NCI-H2107 treated with DMSO at 0.1 percent for 48 hours (cell line): ENCODE results near the gene NOTCH1.
A peak's percentile ranks its signal among the peaks of the same experiment; 100 is the strongest.
"Not testable (repeated sequence)": the region's sequence is repeated elsewhere in the genome, so short reads cannot be mapped to it uniquely, and the experiment has no call there.

Experiments
- DNase-seq: peaks from one replicate; lab custom pipeline; 2025; ENCODE audit not compliant: unreplicated experiment; lab: John Stamatoyannopoulos, UW

The NOTCH1 gene

DNA sequence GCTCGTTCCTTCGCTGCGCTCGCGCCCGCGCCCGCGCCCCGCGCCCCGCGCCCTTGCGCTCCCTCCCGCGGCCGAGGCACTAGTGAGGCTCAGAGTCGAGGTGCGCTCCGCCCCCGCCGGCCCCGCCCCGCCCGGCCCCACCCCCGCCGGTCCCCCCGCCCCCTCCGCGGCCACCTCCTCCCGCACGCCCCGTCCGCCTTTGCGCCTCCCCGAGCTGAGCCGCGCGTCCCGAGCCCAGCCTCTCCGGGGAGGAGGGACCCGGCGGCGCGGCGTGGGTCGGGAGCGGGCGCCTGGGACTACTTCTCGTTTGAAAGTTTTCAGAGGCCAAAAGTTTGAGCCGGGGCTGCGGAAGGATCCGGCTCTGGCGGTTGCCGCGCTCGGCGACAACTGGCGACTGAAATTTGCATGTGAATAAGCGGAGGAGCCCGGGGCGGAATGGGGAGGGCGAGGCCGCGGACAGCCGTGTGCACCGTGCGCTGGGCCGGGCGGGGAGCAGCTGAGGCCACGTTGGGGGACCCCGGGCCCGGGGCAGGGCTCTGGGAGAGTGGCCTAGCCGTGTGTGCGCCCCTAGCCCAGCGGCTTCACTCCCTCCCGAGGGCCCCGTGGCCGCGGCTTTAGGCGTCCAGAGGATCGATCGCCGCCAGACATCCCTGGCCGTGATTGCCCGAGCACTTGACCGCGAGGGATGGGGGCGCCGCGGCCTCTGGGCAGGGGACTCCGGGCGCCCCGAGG is at the start of gene NOTCH1:
NOTCH1 (minus strand) TSS at position 84 of the 732 bp plus-strand sequence. CDS start 262 bp downstream, outside the sequence.
- no peak for DNase-seq

DNA sequence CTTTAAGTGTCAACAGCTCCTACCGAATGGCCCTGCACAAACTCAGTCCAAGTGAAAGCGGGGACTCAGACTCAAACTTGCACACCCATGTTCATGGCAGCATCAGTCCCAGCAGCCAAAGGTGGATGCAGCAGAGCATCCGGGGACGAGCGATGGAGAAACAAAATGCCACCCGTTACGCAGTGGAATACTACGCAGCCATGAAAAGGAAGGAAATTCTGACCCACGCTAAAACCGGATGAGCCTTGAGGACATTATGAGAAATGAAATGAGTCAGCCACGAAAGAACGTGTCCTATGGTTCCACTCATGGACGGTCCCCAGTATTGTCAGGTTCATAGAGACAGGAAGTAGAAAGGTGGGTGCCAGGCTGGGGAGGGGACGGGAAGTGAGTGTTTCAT is 48.6 kb upstream of the NOTCH1 start:
- DNase-seq: no peak

DNA sequence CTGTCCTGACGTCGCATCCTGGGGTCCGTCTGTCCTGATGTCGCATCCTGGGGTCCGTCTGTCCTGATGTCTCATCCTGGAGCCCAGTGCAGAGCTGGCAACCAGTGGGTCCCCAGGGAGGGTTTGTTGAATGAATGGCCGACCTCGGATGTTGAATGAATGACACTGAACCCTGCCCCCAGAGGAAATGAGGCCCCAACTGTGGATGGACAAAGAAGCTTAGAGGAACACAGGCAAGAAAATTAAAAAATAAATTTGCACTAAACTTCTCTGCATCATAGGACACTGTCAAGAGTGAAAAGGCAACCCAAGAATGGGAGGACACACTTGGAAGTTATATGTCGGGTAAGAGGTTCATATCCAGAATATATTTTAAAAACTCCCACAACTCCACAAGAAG is 47.7 kb upstream of the NOTCH1 start:
- no peak for DNase-seq

DNA sequence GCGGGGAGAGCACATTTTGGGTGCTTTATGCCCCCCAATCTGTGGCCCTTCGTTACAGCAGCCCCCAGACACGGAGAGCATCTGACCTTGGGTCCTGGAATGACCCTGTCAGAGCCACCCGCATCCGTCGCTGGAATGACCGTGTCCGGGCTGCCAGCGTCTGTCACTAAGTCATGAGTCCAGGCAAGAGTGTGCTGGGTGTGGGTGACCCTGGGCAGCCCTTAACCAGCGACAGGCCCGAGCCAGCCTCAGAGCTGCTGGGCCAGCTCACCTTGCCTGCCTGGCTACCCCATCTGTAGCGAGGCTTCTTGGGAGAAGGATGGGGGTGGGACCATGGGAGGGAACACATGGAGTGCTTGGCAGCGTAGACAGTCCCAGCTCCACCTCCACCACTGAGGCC is 46.8 kb upstream of the NOTCH1 start:
- no peak for DNase-seq

DNA sequence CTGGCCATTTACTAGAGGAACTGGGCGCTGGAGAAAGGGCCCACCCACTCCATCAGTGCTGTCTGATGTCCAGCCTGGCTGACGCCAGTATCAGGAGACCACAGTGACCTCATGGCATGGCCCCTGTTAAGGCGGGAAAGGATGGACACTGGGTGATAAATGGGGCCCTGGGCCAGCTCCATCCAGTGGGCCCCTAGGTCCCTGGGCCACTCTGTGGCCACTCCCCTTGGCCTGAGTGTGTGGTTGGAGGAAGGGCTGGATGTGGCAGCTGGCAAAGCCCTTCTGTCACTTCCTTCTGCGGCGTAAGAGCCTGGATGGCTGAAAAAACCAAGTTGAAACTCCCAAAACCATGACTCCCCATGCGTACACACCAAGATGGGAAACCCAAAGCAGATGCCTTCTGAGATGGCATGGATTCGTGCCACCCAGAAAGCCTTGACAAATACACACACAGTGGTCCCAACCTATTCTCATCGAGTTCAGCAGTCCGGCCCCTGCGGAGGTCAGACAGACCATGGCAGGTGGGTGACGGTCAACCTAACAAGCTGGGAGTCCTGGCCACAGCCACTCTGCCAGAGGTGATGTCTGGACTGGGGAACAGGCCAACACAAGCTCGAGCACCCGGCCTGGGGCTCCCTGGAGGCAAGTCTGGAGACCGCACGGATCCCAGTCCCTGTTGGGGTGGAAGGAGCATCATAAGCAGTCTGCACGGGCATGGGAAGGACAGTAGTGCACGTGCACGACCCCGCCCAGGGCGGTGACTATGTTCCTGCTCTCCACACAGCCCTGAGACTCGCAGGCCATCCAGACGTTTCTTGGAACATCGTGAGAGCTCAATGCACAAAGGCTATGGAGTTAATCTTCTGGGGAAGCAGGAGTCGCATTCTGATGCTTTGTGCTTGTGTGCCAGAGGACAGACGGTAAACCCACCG is 45.2 kb upstream of the NOTCH1 start:
- no peak for DNase-seq

DNA sequence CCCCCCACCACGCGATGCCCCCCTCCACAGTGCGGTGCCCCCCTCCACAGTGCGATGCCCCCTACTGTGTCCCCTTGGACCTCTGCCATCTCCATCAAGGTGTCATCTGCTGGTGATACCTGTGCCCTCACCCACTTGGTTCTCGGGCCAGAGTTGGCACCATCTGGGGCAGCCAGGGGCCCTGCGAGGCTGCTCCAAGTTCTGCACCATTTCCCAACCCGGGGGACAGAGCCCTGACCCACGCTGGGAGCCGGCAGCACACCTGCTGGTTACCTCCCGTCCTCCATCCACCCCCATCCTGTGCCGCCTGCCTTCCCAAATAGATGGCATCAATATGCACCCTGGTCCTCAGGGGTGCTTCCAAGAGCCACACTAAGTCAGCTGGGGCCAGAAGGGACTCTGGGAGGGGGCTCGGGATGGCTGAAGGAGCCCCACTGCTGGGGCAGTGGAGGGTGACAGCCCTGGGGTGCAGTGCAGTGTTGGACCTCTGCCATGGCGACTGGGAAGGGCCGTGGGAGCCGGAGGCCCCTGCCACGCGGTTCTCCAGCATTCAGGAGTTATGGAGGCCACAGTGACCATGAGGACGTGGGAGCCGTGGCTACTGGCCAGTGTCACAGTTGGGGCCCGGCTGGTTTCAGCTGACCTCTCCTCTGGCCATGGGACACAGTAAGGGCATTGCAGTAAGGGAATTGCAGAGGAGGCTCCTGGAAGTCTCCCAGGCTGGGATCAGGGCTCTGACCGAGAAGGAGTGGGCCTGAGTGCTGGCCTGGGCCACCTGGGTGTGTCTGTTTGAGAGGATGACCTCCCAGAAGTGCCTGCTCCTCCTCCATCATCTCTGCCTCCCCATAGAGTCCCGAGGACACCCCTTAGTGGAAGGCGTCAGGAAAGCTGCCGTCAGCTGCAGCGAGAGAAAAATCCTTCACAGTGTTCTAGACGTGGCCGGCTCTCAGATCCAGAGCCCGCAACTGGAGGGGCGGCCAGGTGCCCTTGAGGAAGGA is 44.2 kb upstream of the NOTCH1 start:
- DNase-seq: no peak

DNA sequence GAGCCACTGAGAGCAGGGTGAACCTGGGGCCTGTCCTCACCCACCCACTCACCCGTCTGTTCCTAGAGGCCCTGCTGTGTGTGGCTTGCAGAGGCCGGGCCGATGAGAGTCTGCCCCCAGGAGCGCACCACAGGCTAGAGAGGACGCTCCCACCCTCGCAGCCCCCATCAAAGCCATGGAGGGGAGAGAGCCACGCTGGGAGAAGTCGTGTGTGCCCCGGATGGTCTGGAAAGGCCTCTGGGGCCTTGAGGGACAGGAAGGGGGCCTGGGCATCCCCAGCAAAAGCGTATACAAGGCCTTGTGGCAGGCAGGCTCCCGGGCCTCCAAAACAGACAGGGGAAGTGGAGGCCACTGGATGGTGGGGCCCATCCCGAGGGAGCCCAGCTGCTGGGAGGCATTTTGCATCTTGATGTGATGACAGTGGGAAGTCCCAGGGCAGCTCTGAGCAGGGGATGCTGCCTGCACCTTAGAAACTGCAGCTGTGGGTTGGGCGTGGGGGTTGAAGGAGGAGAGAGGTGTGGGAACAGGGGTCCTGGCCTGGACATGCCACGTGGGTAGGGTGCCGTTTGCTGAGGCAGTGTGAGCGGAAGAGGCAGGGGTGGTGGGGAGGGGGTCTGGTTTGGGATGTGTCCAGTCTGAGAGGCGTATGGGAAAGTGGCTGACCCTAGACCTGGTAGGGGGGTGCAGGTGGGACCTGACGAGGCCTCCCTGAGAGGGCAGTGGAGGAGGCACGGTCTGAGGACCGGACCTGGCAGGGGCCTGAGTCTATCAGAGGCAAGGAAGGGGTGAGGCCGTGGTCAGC is 43.0 kb upstream of the NOTCH1 start:
- no peak for DNase-seq

DNA sequence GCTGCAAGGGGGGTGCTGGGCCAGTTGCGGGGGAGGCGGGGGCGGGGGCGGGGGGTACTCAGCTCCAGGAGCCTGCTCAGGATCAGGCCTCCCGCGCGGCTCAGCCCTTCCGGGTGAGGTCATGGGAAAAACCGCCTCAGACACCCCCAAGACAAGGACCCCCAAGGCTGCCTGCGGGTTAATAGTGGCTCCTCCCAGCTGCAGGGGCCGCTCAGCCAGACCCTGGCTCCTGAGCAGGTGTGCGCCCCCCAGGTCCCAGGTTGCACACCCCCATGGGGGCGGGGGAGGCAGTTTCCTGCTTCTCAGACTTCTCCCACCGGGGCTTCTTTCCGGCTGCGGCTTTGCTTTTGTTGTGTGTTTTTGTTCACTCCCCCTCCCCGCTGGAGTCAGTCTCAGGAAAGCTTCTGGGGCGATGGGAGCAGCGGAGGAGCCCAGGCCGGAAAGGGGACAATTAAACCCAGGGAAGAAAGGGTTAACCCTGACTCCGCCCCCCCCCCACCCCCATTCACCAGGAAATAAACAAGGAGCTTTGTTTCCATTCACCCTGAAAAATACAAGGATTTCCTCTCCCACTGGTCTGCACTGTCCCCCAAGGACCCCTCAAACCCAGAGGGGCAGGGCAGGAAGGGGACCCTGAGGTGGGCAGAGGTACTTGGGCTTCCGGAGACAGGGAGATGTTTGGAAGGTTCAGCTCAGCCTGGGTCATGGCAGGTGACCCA is 42.3 kb upstream of the NOTCH1 start:
- peak; percentile 38 for DNase-seq

DNA sequence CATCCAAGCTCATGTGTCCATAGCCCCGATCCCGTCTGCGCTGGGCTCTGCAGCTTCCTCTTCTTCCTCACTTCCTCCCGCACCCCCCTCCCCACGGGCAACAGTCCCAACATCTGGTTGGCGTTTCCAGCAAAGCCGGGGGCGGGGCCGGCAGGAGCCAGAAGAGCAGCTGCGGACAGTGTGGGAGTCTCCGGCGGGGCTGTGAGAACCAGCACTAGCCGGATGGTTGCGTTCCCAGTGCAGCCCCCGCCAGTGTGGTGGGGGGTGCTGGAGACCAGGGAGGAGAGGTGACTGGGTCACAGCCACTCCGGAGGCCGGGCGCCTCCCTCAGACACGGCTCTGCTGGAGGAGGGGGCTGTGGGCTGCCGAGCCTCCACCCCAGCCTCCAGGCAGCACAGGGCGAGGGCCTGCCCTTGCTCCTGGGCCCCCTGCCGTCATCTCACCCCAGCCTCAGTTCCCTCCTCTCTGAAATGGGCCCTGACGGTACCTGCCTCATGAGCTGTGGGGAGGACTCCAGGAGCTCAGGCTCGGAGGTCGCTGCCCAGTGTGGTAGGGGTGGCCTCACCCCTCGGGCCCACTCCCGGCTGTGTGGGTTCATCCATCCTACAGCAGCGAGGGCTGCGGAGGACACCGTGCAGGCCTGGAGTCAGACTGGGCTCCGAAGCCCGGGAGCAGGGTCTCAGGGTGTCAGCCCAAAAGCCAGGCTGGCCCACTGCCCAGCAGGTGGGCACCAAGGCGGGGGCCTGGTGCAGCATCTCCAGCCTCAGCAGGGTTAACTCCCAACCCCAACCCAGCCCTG is 41.5 kb upstream of the NOTCH1 start:
- DNase-seq: no peak

DNA sequence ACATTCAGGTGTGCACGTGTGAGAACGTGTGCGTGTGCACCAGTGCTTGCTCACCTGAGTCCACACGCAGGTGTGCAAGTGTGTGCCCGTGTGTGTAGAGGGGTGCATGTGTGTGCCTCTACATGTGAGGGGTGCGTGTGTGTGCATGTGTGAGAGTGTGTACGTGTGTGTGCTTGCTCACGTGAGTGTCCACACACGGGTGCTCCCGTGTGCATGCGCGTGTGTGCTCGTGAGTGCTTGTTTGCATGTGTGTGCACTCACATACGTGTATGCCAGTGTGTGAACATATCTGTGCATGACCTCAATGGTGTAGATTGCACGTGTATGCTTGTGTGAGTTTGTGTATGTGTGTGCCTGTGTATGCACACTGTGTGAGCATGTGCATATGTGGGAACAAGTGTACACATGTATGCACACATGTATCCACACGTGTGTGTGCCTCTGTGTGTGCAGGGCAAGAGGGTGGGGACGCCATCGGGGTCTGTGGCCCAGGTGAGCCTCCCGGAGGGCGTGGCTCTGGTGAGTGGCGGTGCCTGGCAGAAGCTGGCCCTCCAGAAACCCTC is 40.6 kb upstream of the NOTCH1 start:
- no peak for DNase-seq

DNA sequence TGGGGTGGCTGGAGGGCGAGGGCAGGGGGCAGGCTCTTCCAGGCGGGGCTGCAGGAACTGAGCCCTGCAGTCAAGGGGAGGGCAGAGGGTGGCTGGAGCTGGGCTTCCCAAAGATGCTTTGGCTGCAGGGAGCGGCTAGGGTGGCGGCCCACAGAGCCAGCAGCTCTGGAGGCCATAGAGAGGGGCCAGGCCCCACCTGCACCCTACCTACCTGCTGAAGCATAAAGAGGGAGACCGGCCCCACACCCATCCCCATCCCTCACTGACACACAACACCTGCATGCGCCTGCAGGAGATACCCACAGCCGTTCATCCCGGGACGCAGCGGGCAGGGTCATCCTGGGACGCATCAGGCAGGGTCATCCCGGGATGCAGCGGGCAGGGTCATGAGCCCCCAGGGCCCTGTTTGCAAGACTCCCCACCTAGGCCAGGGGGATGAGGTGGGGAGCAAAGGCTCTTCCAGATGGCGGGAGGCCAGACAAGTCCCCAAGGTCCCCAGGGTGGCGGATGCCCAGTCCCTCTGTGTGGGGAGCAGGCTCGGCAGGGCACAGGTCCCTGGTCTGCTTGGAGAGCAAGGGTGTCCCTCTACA is 39.8 kb upstream of the NOTCH1 start:
- no peak for DNase-seq

DNA sequence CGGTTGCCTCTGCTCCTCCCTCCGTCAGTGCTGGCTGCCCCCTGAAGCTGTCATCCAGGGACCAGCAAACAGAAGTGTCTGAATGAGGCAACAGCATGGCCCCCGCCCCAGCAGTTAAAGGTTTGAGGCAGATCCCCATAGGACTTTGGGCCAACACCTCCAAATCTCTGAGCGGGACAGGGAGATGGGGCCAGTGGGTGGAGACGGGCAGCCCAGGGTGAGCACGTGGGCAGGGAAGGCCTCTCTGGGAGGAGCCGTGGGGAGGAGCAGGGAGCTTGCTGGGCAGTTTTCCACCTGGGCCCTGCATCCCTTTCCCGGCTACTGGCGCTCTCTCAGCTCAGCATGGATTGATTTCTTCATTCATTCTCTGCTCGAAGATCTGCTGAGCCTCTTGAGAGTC is 39.1 kb upstream of the NOTCH1 start:
- no peak for DNase-seq

DNA sequence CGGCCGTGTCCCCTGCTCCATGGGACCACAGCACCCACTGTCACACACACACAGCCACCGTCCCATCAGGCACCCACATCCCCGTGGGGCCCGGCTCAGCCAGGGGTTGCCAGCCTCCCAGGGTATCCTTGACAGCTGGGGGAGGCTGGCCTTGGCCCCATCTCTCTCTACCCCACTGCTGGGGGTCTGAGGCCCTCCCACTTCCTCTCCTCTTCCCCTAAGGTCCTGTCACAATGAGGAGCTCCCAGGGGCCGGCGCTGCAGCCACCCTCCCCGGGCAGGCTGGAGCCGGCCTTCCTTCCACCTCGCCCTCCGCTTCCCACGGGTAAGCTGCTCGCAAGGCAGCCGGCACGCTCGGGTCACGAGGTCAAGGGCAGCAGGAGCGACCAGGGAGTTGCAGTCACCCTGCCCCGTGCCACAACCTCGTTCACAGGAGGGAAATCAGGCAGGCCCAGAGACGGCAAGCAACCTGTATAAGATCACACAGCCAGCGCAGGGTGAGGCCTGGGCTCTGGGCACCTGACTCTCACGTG is 38.6 kb upstream of the NOTCH1 start:
- no peak for DNase-seq

DNA sequence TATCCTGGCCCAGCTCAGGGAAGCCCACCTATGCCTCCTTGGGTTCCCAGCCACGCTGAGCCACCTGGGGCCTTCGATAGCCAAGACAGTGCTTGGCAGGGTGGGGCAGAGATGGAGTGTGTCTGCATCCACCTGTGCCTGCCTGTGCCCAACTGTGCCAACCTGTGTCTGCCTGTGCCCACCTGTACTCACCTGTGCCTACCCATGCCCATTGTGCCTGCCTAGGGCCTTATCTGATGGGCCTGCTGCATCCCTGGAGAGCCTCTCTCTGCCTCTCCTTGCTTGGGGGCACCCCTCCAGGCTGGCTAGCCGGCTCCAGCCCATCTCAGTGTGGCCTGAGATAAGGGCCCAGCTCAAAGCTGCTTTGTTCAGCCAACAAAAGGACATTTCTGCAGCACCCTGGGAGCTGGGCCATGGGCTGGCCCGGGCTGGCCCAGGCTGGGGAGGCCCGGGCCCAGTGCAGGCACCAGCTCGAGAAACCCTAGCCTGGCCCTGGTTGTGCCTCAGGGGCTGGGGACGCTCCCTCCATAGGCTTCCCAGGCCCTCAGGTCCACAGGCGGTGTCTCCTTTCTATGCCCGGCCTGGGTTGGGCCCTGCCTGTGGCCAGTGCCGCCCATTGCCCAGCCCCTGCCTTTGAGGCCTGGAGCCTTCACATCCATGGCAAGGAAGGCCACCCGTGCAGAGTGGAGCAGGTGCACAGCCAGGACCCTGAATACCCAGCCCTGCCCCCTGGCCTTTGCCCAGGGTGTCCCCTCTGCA is 37.3 kb upstream of the NOTCH1 start:
- no peak for DNase-seq

DNA sequence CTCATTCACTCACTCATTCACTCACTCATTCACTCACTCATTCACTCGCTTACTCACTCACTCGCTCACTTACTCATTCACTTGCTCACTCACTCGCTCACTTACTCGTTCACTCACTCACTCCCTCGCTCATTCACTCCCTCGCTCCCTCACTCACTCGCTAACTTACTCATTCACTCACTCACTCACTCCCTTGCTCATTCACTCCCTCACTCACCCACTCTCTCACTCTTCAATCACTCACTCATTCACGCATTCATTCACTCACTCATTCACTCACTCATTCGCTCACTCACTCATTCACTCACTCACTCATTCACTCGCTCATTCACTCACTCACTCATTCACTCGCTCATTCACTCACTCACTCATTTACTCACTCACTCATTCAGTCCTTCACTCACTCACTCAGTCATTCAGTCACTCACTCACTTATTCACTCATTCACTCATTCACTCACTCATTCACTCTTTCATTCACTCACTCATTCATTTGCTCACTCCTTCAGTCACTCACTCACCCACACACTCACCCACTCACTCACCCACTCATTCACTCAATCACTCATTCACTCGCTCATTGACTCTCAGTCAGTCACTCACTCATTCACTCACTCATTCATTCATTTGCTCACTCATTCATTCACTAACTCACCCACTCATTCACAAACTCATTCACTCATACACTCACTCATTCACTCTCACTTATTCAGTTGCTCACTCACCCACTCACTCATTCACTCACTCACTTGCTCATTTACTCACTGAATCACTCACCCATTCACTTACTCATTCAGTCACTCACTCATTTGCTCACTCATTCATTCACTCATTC is 36.0 kb upstream of the NOTCH1 start:
- DNase-seq: no peak

DNA sequence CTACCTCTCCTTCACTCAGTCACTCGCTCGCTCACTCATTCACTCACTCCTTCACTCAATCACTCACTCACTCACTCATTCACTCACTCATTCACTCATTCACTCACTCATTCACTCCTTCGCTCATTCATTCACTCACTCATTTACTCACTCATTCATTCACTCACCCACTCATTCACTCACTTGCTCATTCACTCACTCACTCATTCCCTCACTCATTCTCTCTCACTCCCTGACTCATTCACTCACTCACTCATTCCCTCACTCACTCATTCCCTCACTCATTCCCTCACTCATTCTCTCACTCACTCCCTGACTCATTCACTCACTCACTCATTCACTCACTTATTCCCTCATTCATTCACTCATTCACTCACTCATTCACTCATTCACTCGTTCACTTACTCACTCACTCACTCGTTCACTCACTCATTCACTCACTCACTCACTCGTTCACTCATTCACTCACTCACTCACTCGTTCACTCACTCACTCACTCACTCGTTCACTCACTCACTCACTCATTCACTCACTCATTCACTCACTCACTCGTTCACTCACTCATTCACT is 33.9 kb upstream of the NOTCH1 start:
- not testable (repeated sequence) for DNase-seq
